Ovary (tissue), 3 donors: ENCODE measurements around the gene SEC16B.

Experiments
- EP300 ChIP-seq: sonication (generic); formaldehyde crosslinking; IDR thresholded peaks from one replicate; pipeline ENCODE4 v1.6.1; 2017; ENCODE audit warnings: antibody characterized with exemption
- TF ChIP-seq, protein P1 (sequence below), 3 donors: fragments of 450-650 bp in 2 of 3; fragments of 200-600 bp in 1 of 3; IDR thresholded peaks; one replicate each; pipeline versions ENCODE4 v1.5.1 to v1.8.0; 2016 to 2022; ENCODE audit warnings: antibody characterized with exemption in 3 of 3, mild to moderate bottlenecking in 1 of 3
- donor health status: DM: no; HTN: no; CAD: no.

DNA sequence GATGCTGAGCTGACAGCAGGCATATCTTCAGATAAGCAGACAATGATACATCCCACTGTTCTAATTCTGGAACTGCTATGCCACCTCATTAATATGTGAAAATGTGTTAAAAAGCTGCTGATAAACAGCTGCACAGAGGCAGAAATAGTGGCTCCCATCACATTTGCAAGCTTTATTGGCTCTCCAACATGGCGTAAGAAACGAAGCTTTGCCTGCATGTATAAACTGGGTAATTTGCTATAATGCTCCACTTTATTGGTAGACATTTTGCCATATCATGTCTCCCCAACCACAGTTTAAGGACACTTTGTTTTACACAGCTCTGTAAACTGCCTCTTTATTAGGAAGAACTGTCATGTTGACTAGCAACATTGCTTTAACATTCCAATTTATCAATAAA is 49.8 kb downstream of the SEC16B start:
- TF ChIP-seq, protein P1, sequence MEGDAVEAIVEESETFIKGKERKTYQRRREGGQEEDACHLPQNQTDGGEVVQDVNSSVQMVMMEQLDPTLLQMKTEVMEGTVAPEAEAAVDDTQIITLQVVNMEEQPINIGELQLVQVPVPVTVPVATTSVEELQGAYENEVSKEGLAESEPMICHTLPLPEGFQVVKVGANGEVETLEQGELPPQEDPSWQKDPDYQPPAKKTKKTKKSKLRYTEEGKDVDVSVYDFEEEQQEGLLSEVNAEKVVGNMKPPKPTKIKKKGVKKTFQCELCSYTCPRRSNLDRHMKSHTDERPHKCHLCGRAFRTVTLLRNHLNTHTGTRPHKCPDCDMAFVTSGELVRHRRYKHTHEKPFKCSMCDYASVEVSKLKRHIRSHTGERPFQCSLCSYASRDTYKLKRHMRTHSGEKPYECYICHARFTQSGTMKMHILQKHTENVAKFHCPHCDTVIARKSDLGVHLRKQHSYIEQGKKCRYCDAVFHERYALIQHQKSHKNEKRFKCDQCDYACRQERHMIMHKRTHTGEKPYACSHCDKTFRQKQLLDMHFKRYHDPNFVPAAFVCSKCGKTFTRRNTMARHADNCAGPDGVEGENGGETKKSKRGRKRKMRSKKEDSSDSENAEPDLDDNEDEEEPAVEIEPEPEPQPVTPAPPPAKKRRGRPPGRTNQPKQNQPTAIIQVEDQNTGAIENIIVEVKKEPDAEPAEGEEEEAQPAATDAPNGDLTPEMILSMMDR (IDR thresholded peaks at IDR 0.05), result no peak
- no peak for TF ChIP-seq EP300
